Activated naive CD8-positive, alpha-beta T cell (primary cell): ENCODE results near the gene TLE6.
"Not testable (repeated sequence)": the region's sequence is repeated elsewhere in the genome, so short reads cannot be mapped to it uniquely, and the experiment has no call there.

Source experiments
- H3K27ac Mint-ChIP-seq: one replicate; pipeline ENCODE4 v1.8.0; 2021; ENCODE audit warnings: mixed read lengths
- H3K27me3 Mint-ChIP-seq: one replicate; pipeline ENCODE4 v1.8.0; 2021; ENCODE audit warnings: mixed read lengths
- H3K36me3 Mint-ChIP-seq: one replicate; pipeline ENCODE4 v1.8.0; 2021; ENCODE audit warnings: mixed read lengths
- H3K4me1 Mint-ChIP-seq: one replicate; pipeline ENCODE4 v1.8.0; 2021; ENCODE audit warnings: low read depth, mixed read lengths
- H3K4me3 Mint-ChIP-seq: one replicate; pipeline ENCODE4 v1.8.0; 2021; ENCODE audit warnings: mild to moderate bottlenecking, mixed read lengths
- H3K9me3 Mint-ChIP-seq: one replicate; pipeline ENCODE4 v1.8.0; 2021; ENCODE audit warnings: low read depth, mixed read lengths

The TLE6 gene

DNA sequence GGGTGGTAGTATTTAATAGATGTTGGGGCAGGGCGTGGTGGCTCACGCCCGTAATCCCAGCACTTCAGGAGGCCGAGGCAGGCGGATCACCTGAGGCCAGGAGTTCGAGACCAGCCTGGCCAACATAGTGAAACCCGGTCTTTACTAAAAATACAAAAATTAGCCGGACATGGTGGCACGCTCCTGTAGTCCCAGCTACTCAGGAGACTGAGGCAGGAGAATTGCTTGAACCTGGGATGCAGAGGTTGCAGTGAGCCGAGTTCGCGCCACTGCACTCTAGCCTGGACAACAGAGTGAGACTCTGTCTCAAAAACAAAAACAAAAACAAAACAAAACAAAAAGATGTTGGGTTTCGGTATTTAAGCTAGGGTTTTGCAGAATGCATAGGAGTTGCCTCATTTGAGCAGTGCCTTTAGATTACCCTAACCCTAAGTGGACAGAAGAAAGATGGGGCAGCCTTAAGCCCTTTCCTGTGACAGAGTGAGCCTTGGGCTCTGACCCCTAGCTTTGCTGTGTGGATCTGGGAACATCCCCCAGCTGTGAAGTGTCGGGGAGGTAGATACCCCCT lies 59.7 kb downstream of the TLE6 start:
- not testable (repeated sequence) for H3K9me3 Mint-ChIP-seq, H3K27ac Mint-ChIP-seq, H3K27me3 Mint-ChIP-seq, H3K36me3 Mint-ChIP-seq
- Mint-ChIP-seq H3K4me1 (peaks cover 23% of the 10 kb centered on the region), H3K4me3 (peak overlapping the region; percentile 91)

DNA sequence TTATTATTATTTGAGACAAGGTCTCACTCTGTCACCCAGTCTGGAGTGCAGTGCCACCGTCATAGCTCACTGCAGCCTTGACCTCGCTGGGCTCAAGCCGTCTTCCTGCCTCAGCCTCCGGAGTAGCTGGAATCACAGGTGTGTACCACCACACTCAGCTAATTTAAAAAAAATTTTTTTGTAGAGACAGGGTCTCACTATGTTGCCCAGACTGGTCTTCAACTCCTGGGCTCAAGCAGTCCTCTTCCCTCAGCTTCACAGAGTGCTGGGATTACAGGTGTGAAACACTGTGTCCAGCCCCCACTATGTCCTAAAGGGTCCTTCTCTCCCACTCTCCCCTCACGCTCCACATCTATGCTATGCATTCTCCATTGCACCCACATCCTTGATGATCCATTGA lies 60.9 kb downstream of the TLE6 start:
- no peaks in the 10 kb centered on the region for H3K27me3 Mint-ChIP-seq
- peaks cover 27% of the 10 kb centered on the region for H3K4me1 Mint-ChIP-seq
- H3K27ac Mint-ChIP-seq = no peak overlapping the region
- H3K36me3 Mint-ChIP-seq = no peaks in the 10 kb centered on the region
- no peaks in the 10 kb centered on the region for H3K9me3 Mint-ChIP-seq
- no peak overlapping the region for H3K4me3 Mint-ChIP-seq

GRCh38 chr19:3039125-3039524 lies 61.8 kb downstream of the TLE6 start:
- H3K27me3 Mint-ChIP-seq = no peaks in the 10 kb centered on the region
- peaks cover 27% of the 10 kb centered on the region for H3K4me1 Mint-ChIP-seq
- no peaks in the 10 kb centered on the region for H3K9me3 Mint-ChIP-seq
- no peaks in the 10 kb centered on the region for H3K36me3 Mint-ChIP-seq
- no peak overlapping the region for H3K4me3 Mint-ChIP-seq
- no peak overlapping the region for H3K27ac Mint-ChIP-seq

- Mint-ChIP-seq H3K27ac (no peak overlapping the region), H3K9me3 (no peaks in the 10 kb centered on the region), H3K4me1 (peaks cover 24% of the 10 kb centered on the region), H3K4me3 (no peak overlapping the region), H3K36me3 (no peaks in the 10 kb centered on the region), H3K27me3 (no peaks in the 10 kb centered on the region)
These were observed 62.3 kb downstream of the TLE6 start for GRCh38 chr19:3039641-3040077.

DNA sequence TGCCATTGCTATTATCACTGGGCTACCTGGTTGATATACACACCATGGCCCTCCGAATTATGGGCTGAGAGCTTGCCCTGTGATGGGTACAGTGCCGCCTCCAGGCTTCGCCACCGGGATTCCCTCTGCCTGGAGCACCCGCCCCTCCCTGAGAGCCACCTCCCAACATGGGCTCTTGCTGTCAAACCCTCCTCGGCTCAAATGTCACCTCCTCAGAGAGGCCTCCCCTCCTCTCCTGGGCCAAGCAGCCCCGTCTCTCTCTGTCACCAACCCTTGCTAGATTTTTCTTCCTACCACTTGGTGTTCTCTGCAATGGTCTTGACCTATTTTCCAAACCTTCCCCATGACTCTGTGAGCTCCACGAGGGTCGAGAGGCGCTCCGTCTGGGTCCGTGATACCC lies 64.0 kb downstream of the TLE6 start:
- H3K27me3 Mint-ChIP-seq = no peaks in the 10 kb centered on the region
- H3K36me3 Mint-ChIP-seq = no peaks in the 10 kb centered on the region
- no peak overlapping the region for H3K27ac Mint-ChIP-seq
- H3K4me3 Mint-ChIP-seq = no peak overlapping the region
- H3K9me3 Mint-ChIP-seq = no peaks in the 10 kb centered on the region
- peaks cover 16% of the 10 kb centered on the region for H3K4me1 Mint-ChIP-seq

DNA sequence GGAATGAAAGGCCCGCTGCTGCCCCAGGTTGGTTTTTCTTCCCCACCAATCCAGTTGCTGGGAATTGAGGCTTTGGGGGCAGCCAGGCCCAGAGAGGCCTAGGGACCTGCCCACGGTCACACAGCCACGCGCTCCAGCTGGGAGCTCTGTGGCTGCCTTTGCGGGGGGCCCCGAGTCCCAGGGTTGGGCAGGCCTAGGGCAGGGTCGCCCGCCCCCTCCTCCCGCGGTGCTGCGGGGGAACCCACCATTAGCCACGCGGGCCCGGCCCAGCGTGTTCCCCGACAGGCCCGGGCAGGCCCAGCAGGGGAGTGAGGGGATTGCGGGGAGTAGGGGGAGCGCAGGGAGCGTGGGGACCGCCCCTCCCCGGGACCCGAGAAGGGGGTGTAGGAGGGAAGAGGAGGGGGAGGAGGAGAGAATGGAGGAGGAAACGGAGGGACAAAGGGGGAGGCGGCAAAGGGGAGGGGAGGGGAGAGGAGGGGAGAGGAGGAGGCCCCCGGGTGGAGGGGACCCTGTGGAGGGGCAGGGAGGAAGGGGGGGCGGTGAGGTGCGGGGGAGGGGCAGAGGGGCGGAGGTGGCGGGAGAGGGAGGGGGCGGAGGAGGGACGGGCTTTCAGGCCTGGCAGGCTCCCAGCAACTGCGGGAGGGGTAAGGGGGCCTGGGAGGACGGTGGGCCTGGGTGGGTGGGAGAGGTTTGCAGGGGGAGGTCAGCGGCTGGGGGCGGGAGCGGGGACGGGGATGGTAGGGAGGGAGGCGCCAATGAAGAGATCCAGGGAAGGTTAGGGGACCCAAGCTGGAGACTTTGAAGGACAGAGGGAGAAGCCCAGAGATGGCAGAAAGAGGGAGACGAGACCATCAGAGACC lies 64.6 kb downstream of the TLE6 start:
- no peaks in the 10 kb centered on the region for H3K27me3 Mint-ChIP-seq
- peaks cover 16% of the 10 kb centered on the region for H3K4me1 Mint-ChIP-seq
- no peak overlapping the region for H3K27ac Mint-ChIP-seq
- H3K9me3 Mint-ChIP-seq = no peaks in the 10 kb centered on the region
- H3K4me3 Mint-ChIP-seq = peak overlapping the region; percentile 40
- H3K36me3 Mint-ChIP-seq = no peaks in the 10 kb centered on the region

DNA sequence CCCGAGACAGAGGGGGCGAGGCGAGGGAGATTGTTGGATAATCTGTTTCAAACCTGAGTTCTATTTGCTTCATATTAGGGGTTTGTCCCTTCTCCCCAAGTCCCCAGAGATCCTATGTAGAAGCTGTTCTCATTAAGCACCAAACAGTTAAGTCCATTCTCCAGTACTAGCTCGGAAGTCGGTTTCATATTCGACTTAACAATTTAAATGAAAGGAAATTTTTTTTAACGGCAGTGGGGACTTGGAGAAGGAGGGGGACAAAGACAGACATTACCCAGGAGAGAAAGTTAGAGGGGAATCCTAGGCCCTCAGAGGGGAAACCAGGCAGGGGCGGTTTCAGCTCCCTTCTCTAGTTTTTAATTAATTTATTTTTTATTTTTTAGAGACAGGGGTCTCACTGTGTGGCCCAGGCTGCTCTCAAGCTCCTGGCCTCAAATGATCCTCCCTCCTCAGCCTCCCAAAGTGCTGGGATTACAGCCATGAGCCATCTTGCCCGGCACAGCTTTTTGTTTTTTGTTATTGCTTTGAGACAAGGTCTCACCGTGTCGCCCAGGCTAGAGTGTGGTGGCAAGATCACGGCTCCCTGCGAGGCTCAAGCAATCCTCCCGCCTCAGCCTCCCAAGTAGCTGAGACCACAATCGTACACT lies 65.4 kb downstream of the TLE6 start:
- Mint-ChIP-seq H3K4me1 (peaks cover 20% of the 10 kb centered on the region), H3K4me3 (peak overlapping the region; percentile 40), H3K9me3 (no peaks in the 10 kb centered on the region), H3K27me3 (no peaks in the 10 kb centered on the region), H3K27ac (no peak overlapping the region), H3K36me3 (no peaks in the 10 kb centered on the region)
